HG03060 (cell line): ENCODE results near the gene MAPRE2.

Source experiments
- ATAC-seq: cut with Tn5 transposase; IDR thresholded peaks from one replicate; pipeline ENCODE4 v1.9.1; 2021; ENCODE audit warnings: low read depth, moderate number of reproducible peaks; ENCODE audit not compliant: unreplicated experiment

Gene MAPRE2

DNA sequence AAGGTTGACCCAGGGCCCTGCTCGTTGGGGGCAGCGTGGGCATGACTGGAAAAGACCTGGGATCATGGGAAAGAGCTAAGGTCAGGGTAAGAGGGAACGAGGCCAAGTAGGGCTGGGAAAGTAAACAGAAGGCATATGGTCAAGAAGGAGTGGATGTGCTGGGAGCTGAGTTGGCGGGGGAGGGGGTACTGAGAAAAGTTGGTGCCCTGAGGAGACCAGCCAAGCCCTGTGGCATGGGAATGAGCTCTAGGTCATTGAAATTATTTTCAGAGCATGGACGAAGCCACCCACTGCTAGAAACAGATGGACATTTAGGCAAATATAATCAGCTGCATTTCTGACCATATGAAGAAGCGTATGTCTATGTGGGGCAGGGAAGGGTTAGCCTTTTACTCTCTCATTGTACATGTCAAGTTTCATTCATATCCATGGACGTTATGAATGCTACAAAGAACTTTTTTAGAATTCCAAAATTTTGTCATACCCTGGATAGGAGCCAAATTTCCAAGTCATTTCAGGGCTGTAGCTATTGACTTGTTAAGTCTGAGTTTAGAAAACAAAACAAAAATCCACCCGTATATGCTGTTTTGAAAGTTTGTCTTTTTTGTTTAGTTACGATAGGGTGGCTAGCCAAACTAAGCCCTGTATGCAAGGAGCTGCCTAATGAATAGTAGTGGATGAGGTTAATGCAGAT lies 19.1 kb downstream of the MAPRE2 start:
- no peak for ATAC-seq

DNA sequence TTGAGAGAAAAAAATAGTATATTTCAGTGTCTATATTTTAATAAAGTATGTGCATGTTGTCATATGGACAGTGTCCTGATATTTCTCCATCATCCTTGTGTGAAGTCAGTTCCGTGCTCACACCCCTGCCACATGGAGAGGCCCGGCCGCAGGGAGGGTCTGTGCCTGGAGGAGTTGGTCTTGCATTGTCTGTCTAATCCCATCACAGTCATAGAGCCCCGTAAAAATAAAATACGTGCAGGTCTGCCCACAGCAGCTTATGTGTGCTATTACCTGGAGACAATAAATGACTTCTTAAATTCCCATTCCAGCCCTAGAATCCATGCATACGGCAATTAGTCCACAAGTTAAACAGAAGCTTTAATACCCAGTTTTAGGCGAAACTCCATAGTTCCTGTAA lies 20.1 kb downstream of the MAPRE2 start:
- ATAC-seq: no peak

DNA sequence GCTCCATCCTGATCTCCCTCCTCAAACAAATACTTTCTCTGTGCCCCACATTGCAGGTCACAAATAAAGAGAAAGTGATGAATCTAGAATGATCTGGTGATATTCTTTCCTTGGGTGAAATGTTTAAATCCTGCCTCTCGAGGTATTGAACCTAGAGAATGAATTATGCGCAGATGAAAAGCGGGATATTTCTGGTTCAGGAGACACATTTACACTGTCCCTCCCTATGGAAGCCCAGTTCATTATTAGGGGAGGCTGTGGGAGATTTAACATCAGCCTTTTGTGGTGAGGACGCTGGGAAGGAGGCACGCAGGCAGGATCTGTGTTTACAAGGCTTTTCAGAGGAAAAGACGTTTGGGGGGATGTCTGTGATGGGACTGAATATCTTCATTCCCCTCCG lies 20.6 kb downstream of the MAPRE2 start:
- no peak for ATAC-seq

DNA sequence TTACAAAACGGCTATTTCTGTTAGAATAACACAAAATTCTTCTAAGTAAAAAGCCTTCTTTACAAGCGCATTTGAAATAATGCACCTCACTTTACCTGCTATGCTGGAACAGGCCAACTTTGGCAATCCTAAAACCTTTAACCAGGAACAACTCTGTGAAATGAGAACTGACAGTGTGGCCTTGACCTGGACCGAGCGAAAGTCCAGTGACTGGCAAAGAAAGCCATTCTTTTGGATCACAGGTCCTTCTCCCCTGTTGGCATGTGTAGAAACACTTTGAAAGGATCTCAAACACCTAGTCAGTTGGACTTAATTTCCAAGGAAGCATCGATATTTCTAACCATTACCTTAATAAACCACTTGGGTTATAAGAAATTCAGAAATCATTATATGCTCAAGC lies 21.2 kb downstream of the MAPRE2 start:
- ATAC-seq: no peak

DNA sequence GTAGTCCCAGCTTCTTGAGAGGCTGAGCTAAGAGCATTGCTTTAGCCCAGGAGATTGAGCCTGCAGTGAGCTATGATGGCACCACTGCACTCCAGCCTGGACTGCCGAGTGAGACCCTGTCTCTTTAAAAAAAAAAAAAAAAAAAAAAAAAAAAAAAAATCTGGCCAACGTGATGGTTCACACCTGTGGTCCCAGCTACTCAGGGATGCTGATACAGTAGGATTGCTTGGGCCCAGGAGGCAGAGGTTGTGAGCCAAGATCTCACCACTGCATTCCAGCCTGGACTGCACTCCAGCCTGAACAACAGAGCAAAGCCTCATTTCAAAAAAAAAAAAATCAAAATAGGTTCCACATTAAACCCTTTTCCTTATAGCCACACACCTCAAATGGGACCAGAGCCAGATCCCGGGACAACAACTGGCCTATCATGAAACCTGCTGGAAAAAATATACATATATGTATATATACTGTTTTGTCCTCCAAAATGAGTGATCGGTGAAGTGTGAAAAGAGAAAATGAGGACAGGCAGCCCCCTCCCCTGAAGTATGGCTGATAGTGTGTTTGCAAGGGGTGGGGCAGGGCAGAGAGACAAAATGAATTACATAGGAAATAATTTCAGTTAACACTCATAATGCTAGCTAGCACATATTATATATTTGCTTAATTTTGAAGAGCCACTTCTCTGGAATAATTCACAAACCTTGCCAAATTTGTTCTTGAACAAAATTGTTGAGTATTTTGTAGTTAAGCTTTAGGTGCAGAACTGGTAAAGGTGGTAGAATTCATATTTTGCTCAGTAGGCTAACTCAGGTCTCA lies 22.9 kb downstream of the MAPRE2 start:
- ATAC-seq: no peak

DNA sequence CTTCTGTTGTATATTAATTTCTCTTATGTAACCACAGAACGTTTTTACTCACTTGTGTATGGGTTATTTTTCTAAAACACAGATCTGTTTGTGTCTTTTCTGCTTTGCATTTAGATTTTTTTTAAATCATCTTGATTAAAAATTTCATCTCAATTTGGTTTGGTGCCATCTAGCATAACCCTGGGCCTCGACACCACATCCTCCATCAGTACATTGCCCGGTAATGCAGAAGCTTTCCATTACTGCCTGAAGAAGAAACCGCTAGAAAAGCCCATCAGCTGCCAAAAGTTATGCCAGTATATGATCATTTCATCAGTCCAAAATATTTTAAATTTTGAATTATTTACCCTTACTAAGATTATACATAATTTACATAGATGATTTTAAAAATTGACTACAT lies 26.2 kb downstream of the MAPRE2 start:
- no peak for ATAC-seq

DNA sequence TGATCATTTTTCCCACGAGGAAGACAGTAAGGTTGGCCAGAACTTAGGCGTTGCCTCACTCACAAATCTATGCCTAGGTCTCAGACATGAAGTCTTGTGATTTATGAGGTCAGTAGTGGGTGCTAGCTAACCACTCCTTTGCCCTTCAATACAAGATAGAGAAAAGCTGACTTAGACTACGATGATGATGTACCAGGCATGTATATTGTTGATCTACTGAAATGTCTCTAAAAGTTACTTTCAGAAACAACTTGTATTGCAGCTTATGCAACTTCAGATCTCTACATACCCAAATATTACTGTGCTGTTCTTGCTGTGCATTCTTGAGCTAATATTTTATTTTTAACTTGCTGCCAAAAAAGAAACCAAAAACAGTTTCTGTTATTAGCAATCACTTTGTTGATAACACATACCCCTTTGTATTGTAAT lies 30.6 kb downstream of the MAPRE2 start:
- peak; percentile 61 for ATAC-seq

DNA sequence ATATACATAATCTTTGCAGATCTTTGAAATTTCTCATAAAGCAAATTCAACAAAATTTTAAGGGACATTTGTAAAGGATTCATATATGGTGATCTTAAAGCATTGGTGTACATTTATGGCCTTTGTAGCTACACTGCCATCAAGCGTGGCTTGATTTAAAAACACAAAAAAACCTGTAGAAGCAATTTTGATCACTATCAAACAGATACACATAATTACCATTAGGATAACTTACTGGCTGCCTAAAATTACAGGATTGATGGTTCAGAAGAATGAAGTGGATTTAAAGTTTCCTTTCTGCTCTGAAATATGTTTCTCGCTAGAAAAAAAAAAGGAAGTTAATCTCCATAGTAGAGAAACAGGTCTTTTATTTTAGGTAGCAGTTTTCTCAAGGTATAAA lies 31.4 kb downstream of the MAPRE2 start:
- ATAC-seq: no peak

DNA sequence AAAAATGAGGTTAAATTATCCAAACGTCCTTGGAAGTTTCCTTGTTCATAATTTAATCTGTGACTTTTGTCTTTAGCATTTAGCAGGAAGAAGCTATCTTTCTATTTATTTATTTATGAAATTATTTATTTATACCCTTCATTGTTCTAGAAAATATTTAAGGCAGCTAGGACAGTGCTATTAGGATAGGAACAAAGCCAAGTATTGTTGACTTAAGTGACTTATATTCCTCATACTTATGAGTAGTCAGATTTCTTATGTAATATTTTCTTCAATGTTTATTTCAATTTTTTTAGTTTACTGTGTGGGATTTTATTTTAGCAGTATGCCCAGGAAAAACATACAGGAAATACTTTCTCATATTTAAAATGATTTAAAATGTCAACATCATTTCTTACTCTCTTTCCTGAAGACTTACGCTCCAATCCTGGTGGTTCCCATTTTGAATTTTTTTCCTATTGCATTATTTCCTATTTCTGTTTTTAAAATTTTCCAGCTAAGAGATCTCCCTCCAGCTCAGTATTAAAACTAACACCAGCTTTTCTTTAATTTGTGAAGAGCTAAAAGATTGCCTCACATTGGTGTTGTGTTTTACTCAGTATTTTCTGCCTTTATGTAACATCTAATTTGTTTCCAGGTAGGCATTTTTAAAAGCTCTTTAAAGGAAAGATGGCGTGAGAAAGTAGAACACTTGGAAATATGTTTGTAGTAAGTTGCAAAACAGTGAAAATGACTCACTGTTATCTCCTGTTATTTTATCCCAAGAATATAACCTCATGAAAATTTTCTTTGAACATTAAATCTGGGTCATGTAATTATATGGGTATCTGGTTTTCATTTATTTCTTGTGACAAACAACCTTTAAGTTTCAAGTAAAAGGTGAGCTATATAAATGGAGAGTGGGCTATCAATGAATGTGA lies 32.2 kb downstream of the MAPRE2 start:
- ATAC-seq: no peak

DNA sequence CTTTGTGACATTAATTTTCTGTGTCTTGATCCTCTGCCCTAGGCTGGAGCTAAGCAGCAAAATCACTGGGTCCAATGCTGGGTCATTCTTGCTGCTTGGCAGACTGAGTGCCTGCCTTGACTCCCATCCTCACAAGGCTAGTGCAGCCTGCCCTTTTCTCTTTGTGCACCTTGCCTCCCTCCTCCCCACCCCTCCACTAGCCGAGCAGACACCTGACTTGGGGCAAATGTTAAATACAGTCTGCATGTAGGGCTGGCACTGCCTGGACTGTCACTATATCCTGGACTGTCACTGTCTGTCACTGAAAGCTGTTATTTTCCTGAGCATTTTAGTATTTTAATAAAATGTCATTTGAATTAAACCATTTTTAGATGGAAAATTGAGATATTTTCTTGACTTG lies 33.4 kb downstream of the MAPRE2 start:
- ATAC-seq: no peak

DNA sequence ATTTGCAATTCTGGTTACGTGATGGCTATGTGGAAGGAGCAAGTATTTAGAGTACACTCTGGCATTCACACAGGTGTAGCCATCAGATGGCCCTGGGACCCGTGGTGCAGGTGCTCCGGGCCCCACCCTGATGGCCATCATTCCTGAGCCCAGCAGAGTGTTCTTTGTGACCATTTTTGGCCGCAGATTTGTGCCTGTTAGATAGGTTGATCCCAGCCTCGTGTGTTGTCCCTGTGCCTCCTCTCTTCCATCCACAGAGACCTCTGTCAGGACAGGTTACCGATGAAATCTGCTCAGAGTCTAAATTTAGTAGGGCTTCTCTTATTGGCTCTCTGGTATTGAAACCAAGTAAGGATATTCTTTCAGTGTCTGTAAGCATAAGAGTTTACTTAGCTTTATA lies 33.9 kb downstream of the MAPRE2 start:
- no peak for ATAC-seq

DNA sequence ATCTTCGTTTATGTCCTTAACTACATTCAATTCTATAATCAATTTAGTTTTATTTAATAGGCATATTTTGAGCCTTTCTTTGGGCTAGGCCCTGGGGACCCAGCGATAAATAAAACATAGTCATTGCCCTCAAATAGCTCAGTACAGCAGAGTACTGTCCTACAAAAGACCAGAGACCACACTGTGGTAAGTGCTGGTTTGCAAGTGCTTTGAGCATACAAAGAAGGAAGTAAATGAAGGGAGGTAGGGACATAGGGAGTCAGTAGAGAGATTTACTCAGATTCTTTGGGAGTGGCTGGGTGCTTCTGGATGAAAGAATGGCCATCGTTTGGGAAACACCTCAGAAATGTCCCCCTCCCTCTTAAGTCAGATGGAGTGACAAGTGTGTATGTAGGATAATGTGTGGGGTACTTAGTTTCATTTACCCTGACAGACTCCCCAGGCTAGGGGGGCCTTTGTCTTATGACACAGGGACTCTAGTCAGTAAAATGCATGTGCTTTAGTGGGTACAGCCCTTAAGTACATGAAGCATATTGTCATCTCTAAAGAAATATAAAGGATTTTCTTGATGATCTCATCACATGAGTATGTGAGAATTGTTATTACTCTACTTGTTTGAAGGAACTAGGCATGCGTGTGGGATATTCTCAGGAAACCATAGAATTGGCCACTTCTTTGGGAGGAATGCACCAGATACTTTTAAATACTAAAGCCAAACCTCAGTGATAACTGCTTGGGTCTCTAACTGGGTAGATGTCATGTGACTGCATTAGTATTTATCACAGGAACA lies 35.1 kb downstream of the MAPRE2 start:
- no peak for ATAC-seq

DNA sequence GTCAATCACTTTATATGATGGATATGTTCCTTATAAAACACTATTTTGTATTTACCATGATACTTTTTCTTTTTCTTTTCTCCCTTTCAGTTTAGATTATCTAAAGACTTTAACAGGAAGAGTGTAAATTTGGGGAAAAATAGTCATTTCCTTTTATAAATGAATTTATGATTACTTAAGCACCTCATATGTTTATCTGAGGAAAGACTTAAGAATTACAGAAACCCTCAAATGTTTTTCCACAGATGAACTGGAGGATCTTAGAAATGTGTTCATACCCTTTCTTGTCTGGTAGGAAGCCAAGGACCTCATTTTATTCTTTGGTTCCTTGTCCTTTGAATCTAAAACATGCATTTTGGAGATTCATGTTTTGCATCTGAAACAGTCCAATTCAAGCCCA lies 36.7 kb downstream of the MAPRE2 start:
- no peak for ATAC-seq

DNA sequence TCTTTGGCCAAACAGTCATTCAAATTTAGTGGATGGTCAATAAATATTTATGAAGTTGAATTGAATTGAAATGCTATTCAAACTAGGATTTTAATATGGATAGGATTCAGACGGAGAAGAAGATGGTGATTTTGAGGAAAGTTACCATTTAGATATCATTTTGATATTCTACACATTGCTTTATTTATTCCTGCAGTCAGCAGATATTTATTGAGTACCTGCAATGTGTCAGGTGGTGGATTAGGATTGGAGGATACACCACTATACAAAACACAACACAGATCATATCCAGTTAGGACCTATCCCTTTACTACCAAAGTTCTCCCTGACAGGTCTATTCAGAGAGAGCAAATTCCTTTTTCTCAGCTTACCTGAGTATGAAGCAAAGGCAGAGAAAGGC lies 38.8 kb downstream of the MAPRE2 start:
- ATAC-seq: no peak

DNA sequence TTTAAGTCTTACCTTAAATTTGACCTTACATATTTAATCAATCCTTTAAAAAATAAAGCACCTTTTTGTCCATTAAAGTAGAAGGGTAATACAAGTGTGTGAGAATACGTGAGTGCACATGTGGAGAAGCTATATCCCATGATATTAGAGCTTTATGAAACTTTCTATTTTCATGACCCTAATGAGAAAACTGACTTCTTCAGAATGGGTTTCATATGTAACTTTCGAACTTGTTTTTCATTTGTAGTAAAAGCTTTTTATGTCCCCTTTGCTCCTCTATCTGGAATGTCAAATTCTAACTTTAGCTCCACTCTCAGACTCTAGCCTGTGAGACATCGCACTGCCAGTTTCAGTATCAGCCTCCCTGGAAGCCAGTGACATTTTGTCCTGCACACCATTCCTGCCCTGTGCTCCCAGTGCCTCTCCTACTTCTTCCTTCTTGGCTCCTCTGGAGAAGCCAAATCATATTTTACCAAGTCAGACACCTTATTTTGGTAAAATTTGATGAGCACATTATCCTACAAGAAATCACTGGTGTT lies 42.0 kb downstream of the MAPRE2 start:
- no peak for ATAC-seq

DNA sequence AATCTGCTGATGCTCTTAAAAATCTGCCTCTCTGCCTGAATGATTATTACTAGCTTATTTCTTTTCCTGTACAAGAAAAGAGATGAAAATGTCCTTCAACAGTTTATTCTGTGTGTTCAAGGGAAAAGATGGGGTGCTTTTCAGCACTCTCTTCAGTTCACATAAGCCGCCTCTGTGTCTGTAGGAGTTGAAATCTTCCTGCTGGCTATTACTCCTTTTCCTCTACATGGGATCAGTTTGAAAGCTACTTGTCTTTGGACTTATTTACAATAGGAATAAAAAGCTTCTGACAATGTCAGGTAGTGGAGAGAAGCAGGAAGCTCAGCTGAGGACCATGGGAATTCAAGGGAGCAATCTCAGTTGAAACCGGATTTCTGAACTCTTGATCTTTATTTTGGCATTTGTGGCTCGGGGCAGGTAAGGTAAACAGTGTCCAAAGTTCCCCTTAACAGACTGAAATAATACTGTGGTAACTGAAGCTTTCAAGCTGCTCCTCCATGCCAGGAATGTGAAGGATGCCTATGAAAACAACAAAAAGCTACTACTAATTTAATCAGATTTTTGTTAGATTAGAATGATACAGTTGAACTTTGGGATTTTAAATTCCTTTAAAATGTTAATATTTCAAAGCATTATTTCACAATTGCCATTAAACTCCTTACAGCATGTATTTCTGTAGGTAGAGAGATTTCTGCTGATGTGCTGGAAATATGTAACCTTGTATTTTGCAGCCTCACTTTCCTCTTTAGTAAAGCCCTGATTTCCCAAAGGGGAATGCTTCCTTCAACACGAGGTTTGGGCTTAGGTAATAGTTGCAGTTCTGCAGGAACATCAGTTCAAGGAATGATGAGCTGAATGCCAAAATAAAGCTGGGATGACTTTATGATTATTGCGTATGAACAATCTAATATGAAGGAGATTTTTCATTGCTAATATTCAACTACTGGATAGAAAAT lies 43.6 kb downstream of the MAPRE2 start:
- ATAC-seq: no peak

DNA sequence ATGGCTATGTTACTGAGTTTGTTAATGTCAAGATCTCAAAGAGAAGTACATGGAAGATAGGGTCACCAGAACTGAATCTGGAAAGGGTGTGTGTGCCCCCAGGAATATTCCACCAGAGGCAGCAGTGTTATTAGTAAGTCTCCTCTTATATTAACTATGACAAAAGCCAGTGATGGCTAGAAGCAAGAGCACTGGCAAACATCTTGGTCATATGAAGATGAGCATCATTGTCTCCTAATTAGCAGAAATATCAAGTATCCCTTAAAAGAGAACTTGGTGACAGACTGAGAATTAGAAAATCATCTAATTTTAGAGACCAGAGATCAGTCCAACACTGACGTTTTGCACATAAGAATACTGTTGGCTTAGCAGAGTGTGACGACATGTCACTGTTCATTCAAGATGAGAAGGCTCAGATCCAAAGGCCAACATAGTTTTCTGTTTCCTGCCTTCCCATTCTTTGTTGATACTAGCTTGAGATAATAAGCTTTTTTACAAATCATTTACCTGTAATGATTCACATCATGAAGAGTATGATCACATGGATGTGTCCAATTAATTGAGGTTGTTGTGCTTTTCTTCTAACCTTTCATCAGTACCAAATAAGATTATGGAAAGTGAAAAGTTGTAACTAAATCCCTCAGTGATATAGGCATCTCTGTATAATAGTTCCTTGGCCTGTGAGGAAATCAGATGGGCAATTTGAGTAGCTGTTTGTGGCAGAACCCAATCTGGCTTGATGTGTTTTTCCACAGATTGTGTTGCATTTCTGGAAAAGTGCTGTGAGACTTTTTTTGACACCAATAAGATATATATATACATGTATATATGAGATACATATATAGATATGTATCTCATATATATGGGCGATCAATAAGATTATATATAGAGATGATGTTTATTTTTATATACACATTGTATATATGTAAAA lies 44.5 kb downstream of the MAPRE2 start:
- ATAC-seq: no peak

DNA sequence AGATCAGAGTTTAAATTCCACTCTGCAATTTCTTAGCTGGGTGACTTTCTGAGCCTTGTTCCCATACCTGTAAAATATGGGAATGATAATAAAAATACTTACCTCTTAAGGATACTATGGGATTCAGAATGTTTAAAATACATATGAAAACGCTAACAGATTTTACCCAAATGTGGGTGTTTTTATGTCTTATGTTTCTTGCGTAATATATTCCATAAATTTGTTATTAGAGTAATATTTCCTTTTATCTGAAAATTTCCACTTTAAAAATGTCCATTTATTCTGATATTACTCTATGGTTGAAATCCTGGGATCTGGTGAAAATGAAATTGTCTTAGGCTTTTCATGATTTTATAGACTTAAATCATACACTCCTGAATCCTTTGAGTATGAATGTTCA lies 45.5 kb downstream of the MAPRE2 start:
- ATAC-seq: no peak
